ENCODE measurements around the gene PREX1. TPM values are rescaled to one million over a fixed set of nuclear protein-coding genes. Genes with fewer than 3 reads are reported as not detected.

The PREX1 gene
- total and polyA plus RNA-seq, 9 donors: 16.7 to 32.5 (median 22.5) TPM

- Histone ChIP-seq H3K27ac (ENCODE audit: low read length) (no peak overlapping the region), H3K4me1 (ENCODE audit: control insufficient read depth, insufficient read depth, low read length) (peaks cover 22% of the 10 kb centered on the region), H3K4me3 (ENCODE audit: low read length) (no peak overlapping the region), H3K36me3 (ENCODE audit: control insufficient read depth, insufficient read depth, low read length) (peaks cover 56% of the 10 kb centered on the region), H3K9me3 (replicated peaks; ENCODE audit: control insufficient read depth, low read depth, low read length) (peaks cover 7% of the 10 kb centered on the region), H3K27me3 (ENCODE audit: control insufficient read depth, insufficient read depth, low read length) (no peaks in the 10 kb centered on the region)
- DNase-seq: no peak
- WGBS (ENCODE audit: insufficient coverage): 74% methylated on average over 7 of the region's 15 CpGs
These were observed 171.1 kb downstream of the PREX1 start for GRCh38 chr20:48656661-48657211.

- Histone ChIP-seq H3K4me3 (ENCODE audit: low read length) (no peak overlapping the region), H3K9me3 (replicated peaks; ENCODE audit: control insufficient read depth, low read depth, low read length) (peaks cover 7% of the 10 kb centered on the region), H3K4me1 (ENCODE audit: control insufficient read depth, insufficient read depth, low read length) (peaks cover 22% of the 10 kb centered on the region), H3K27me3 (ENCODE audit: control insufficient read depth, insufficient read depth, low read length) (no peaks in the 10 kb centered on the region), H3K27ac (ENCODE audit: low read length) (no peak overlapping the region), H3K36me3 (ENCODE audit: control insufficient read depth, insufficient read depth, low read length) (peaks cover 61% of the 10 kb centered on the region)
- no peak for DNase-seq
- 67% methylated on average over 7 of the region's 8 CpGs for WGBS (ENCODE audit: insufficient coverage)
These were observed 171.7 kb downstream of the PREX1 start for GRCh38 chr20:48656137-48656536.

GRCh38 chr20:48653706-48654051 is 174.1 kb downstream of the PREX1 start:
- H3K36me3 ChIP-seq (ENCODE audit: control insufficient read depth, insufficient read depth, low read length): peaks cover 84% of the 10 kb centered on the region
- H3K4me3 ChIP-seq (ENCODE audit: low read length): no peak overlapping the region
- WGBS (ENCODE audit: insufficient coverage): 94% methylated on average over 9 of the region's 10 CpGs
- no peaks in the 10 kb centered on the region for H3K27me3 ChIP-seq (ENCODE audit: control insufficient read depth, insufficient read depth, low read length)
- no peak overlapping the region for H3K27ac ChIP-seq (ENCODE audit: low read length)
- H3K4me1 ChIP-seq (ENCODE audit: control insufficient read depth, insufficient read depth, low read length): peaks cover 15% of the 10 kb centered on the region
- no peak for DNase-seq
- H3K9me3 ChIP-seq (replicated peaks; ENCODE audit: control insufficient read depth, low read depth, low read length): no peaks in the 10 kb centered on the region

GRCh38 chr20:48652961-48653705 is 174.7 kb downstream of the PREX1 start:
- Histone ChIP-seq H3K9me3 (replicated peaks; ENCODE audit: control insufficient read depth, low read depth, low read length) (no peaks in the 10 kb centered on the region), H3K4me1 (ENCODE audit: control insufficient read depth, insufficient read depth, low read length) (peaks cover 11% of the 10 kb centered on the region), H3K27ac (ENCODE audit: low read length) (no peak overlapping the region), H3K4me3 (ENCODE audit: low read length) (no peak overlapping the region), H3K27me3 (ENCODE audit: control insufficient read depth, insufficient read depth, low read length) (no peaks in the 10 kb centered on the region), H3K36me3 (ENCODE audit: control insufficient read depth, insufficient read depth, low read length) (peaks cover 85% of the 10 kb centered on the region)
- WGBS (ENCODE audit: insufficient coverage): 69% methylated on average over 11 of the region's 16 CpGs
- no peak for DNase-seq

GRCh38 chr20:48651960-48652359 is 175.8 kb downstream of the PREX1 start:
- peaks cover 5% of the 10 kb centered on the region for H3K4me1 ChIP-seq (ENCODE audit: control insufficient read depth, insufficient read depth, low read length)
- H3K9me3 ChIP-seq (replicated peaks; ENCODE audit: control insufficient read depth, low read depth, low read length): no peaks in the 10 kb centered on the region
- 97% methylated on average over 6 of the region's 11 CpGs for WGBS (ENCODE audit: insufficient coverage)
- no peaks in the 10 kb centered on the region for H3K27me3 ChIP-seq (ENCODE audit: control insufficient read depth, insufficient read depth, low read length)
- no peak for DNase-seq
- H3K4me3 ChIP-seq (ENCODE audit: low read length): no peak overlapping the region
- no peak overlapping the region for H3K27ac ChIP-seq (ENCODE audit: low read length)
- peaks cover 77% of the 10 kb centered on the region for H3K36me3 ChIP-seq (ENCODE audit: control insufficient read depth, insufficient read depth, low read length)

GRCh38 chr20:48651271-48651670 is 176.5 kb downstream of the PREX1 start:
- H3K4me1 ChIP-seq (ENCODE audit: control insufficient read depth, insufficient read depth, low read length): peaks cover 5% of the 10 kb centered on the region
- no peaks in the 10 kb centered on the region for H3K9me3 ChIP-seq (replicated peaks; ENCODE audit: control insufficient read depth, low read depth, low read length)
- WGBS (ENCODE audit: insufficient coverage): 90% methylated on average over 13 of the region's 14 CpGs
- peaks cover 76% of the 10 kb centered on the region for H3K36me3 ChIP-seq (ENCODE audit: control insufficient read depth, insufficient read depth, low read length)
- no peak for DNase-seq
- H3K4me3 ChIP-seq (ENCODE audit: low read length): no peak overlapping the region
- H3K27ac ChIP-seq (ENCODE audit: low read length): no peak overlapping the region
- H3K27me3 ChIP-seq (ENCODE audit: control insufficient read depth, insufficient read depth, low read length): no peaks in the 10 kb centered on the region

GRCh38 chr20:48649868-48650267 is 177.9 kb downstream of the PREX1 start:
- no peaks in the 10 kb centered on the region for H3K27me3 ChIP-seq (ENCODE audit: control insufficient read depth, insufficient read depth, low read length)
- 98% methylated on average over 5 of the region's 9 CpGs for WGBS (ENCODE audit: insufficient coverage)
- H3K9me3 ChIP-seq (replicated peaks; ENCODE audit: control insufficient read depth, low read depth, low read length): no peaks in the 10 kb centered on the region
- peaks cover 78% of the 10 kb centered on the region for H3K36me3 ChIP-seq (ENCODE audit: control insufficient read depth, insufficient read depth, low read length)
- no peak overlapping the region for H3K4me3 ChIP-seq (ENCODE audit: low read length)
- H3K27ac ChIP-seq (ENCODE audit: low read length): no peak overlapping the region
- no peak for DNase-seq
- peaks cover 5% of the 10 kb centered on the region for H3K4me1 ChIP-seq (ENCODE audit: control insufficient read depth, insufficient read depth, low read length)

GRCh38 chr20:48649104-48649626 is 178.6 kb downstream of the PREX1 start:
- Histone ChIP-seq H3K36me3 (ENCODE audit: control insufficient read depth, insufficient read depth, low read length) (peaks cover 80% of the 10 kb centered on the region), H3K27me3 (ENCODE audit: control insufficient read depth, insufficient read depth, low read length) (no peaks in the 10 kb centered on the region), H3K27ac (ENCODE audit: low read length) (no peak overlapping the region), H3K9me3 (replicated peaks; ENCODE audit: control insufficient read depth, low read depth, low read length) (no peaks in the 10 kb centered on the region), H3K4me3 (ENCODE audit: low read length) (no peak overlapping the region), H3K4me1 (ENCODE audit: control insufficient read depth, insufficient read depth, low read length) (peaks cover 5% of the 10 kb centered on the region)
- WGBS (ENCODE audit: insufficient coverage): 88% methylated on average over 4 of the region's 9 CpGs
- no peak for DNase-seq

- DNase-seq: no peak
- H3K36me3 ChIP-seq (ENCODE audit: control insufficient read depth, insufficient read depth, low read length): peaks cover 79% of the 10 kb centered on the region
- H3K9me3 ChIP-seq (replicated peaks; ENCODE audit: control insufficient read depth, low read depth, low read length): no peaks in the 10 kb centered on the region
- no peak overlapping the region for H3K4me3 ChIP-seq (ENCODE audit: low read length)
- no peaks in the 10 kb centered on the region for H3K27me3 ChIP-seq (ENCODE audit: control insufficient read depth, insufficient read depth, low read length)
- H3K4me1 ChIP-seq (ENCODE audit: control insufficient read depth, insufficient read depth, low read length): peaks cover 5% of the 10 kb centered on the region
- no peak overlapping the region for H3K27ac ChIP-seq (ENCODE audit: low read length)
- WGBS (ENCODE audit: insufficient coverage): 63% methylated on average over 4 of the region's 9 CpGs
These were observed 179.2 kb downstream of the PREX1 start for GRCh38 chr20:48648482-48649051.

GRCh38 chr20:48647858-48648257 is 179.9 kb downstream of the PREX1 start:
- H3K27ac ChIP-seq (ENCODE audit: low read length): no peak overlapping the region
- no peak for DNase-seq
- WGBS (ENCODE audit: insufficient coverage): 17% methylated on average over 1 of the region's 5 CpGs

More at GRCh38 chr20:48647858-48648257, 179.9 kb downstream of the PREX1 start:
- Histone ChIP-seq H3K36me3 (ENCODE audit: control insufficient read depth, insufficient read depth, low read length) (peaks cover 73% of the 10 kb centered on the region), H3K9me3 (replicated peaks; ENCODE audit: control insufficient read depth, low read depth, low read length) (no peaks in the 10 kb centered on the region), H3K4me3 (ENCODE audit: low read length) (no peak overlapping the region), H3K27me3 (ENCODE audit: control insufficient read depth, insufficient read depth, low read length) (no peaks in the 10 kb centered on the region), H3K4me1 (ENCODE audit: control insufficient read depth, insufficient read depth, low read length) (peaks cover 2% of the 10 kb centered on the region)
